ENCODE data around the gene GPD2. TPM values are rescaled to one million over a fixed set of nuclear protein-coding genes. Genes with fewer than 3 reads are reported as not detected.
A peak's percentile ranks its signal among the peaks of the same experiment; 100 is the strongest.

The GPD2 gene
- total RNA-seq (25.2 and 27.4 TPM in 2 replicates), polyA plus RNA-seq (8.1 and 11.3 TPM in 2 replicates)

DNA sequence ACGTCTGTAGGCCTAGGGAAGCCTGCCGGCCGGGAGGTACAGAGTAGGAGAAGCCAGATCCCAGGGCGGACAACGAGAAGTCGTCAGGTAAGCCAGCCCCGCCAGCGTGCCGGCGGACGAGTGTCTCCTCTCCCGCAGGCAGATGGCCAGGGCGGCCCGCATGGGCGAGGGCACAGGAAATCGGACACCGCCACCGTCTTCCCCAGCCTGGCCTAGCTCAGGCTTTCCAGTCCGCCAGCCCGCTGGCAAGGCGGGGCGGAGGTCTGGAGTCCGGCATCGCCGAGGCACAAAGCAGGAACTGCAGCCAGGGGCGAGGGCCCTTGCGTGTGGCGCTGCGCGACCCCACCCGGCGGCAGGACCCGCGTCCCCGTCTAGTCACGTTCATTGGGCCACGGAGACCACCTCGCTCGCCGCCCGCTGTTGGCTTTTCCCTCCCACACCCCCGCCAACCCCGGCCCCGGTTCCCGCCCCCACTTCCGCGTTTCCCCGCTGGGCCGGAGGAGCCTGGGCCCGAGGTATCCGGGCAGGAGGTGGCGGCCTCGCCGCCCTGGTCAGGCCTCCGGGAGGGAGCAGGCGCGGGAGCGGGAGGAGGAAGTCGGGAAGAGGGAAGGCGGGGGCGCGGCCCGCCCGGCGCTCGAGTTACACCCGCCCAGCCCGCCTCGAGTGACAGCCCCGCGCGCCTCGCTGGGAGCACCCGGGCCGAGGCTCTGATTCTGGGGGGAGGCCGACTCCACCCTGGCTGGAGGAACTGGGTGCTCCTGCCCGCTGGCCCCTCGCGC lies at the start of gene GPD2:
GPD2 (plus strand) TSS at position 662 of the 779 bp plus-strand sequence. CDS start 39,727 bp downstream, outside the sequence.
- Histone ChIP-seq H3K4me3 (peak within 1 kb of the TSS; percentile 44), H3K9me3 (ENCODE audit: low read depth) (no peaks in the 10 kb centered on the region), H3K36me3 (no peaks in the 10 kb centered on the region), H3K4me1 (ENCODE audit: low read depth) (peaks cover 6% of the 10 kb centered on the region), H3K27me3 (no peaks in the 10 kb centered on the region), H3K27ac (peak within 1 kb of the TSS; percentile 93)
- TF ChIP-seq, protein P1, sequence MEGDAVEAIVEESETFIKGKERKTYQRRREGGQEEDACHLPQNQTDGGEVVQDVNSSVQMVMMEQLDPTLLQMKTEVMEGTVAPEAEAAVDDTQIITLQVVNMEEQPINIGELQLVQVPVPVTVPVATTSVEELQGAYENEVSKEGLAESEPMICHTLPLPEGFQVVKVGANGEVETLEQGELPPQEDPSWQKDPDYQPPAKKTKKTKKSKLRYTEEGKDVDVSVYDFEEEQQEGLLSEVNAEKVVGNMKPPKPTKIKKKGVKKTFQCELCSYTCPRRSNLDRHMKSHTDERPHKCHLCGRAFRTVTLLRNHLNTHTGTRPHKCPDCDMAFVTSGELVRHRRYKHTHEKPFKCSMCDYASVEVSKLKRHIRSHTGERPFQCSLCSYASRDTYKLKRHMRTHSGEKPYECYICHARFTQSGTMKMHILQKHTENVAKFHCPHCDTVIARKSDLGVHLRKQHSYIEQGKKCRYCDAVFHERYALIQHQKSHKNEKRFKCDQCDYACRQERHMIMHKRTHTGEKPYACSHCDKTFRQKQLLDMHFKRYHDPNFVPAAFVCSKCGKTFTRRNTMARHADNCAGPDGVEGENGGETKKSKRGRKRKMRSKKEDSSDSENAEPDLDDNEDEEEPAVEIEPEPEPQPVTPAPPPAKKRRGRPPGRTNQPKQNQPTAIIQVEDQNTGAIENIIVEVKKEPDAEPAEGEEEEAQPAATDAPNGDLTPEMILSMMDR (IDR thresholded peaks at IDR 0.05; ENCODE audit: low read depth, low read length), result peak; percentile 10
- DNase-seq (ENCODE audit: low read depth in 1 of 2, low spot score in 1 of 2), result peak; percentile 93 to 94

DNA sequence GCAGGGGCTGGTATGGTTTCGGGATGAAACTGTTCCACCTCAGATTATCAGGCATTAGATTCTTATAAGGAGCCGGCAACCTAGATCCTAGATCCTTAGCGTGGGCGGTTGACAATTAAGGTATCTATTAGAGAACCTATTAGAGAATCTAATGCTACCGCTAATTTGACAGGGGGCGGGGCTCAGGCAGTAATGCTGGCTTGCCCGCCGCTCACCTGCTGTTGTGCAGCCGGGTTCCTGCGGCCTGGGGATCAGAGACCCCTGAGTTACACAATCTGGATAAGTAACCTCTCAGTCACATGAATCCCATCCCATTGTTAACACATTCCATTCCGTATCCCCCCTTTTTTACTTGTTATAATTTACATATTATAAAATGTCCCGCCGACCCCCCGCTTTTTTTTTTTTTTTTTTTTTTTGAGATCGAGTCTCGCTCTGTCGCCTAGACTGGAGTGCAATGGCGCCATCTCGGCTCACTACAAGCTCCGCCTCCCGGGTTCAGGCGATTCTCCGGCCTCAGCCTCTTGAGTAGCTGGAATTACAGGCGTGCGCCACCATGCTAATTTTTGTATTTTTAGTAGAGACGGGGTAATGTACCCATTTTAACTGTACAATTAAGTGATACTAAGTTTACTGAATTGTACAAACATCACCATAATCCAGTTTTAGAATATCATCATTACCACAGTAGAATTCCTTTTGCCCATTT lies 42.0 kb upstream of the GPD2 start:
- H3K4me3 ChIP-seq, result no peak overlapping the region
- no peaks in the 10 kb centered on the region for H3K36me3 ChIP-seq
- no peaks in the 10 kb centered on the region for H3K4me1 ChIP-seq (ENCODE audit: low read depth)
- no peak for DNase-seq (ENCODE audit: low read depth in 1 of 2, low spot score in 1 of 2)
- no peaks in the 10 kb centered on the region for H3K27me3 ChIP-seq
- H3K9me3 ChIP-seq (ENCODE audit: low read depth), result no peaks in the 10 kb centered on the region
- H3K27ac ChIP-seq, result no peak overlapping the region
- TF ChIP-seq, protein P1 (IDR thresholded peaks at IDR 0.05; ENCODE audit: low read depth, low read length), result no peak

DNA sequence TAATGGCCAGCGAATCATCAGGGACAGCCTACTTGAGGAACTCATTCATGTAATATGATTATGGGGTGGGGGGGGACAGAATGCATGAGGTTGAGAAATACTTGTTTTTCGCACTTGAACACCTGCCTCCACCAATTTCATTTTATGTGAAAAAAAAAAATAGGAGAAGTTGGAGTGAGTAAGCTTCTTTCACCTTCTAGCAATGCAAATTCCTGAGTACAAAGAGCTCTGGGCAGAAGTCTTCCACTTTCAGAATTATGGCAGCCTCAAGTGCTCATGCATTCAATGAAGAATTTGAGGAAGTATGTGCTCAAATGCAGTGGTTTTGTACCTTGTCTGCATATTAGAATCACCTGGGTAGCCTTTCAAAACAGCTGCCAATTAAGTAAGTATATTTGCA lies 40.1 kb upstream of the GPD2 start:
- no peak for DNase-seq (ENCODE audit: low read depth in 1 of 2, low spot score in 1 of 2)
- H3K27ac ChIP-seq, result no peak overlapping the region
- H3K4me1 ChIP-seq (ENCODE audit: low read depth), result no peaks in the 10 kb centered on the region
- no peaks in the 10 kb centered on the region for H3K27me3 ChIP-seq
- TF ChIP-seq, protein P1 (IDR thresholded peaks at IDR 0.05; ENCODE audit: low read depth, low read length), result no peak
- no peak overlapping the region for H3K4me3 ChIP-seq
- no peaks in the 10 kb centered on the region for H3K36me3 ChIP-seq
- H3K9me3 ChIP-seq (ENCODE audit: low read depth), result no peaks in the 10 kb centered on the region

- H3K4me1 ChIP-seq (ENCODE audit: low read depth), result no peaks in the 10 kb centered on the region
- TF ChIP-seq, protein P1 (IDR thresholded peaks at IDR 0.05; ENCODE audit: low read depth, low read length), result no peak
- H3K36me3 ChIP-seq, result no peaks in the 10 kb centered on the region
- H3K4me3 ChIP-seq, result no peak overlapping the region
- no peaks in the 10 kb centered on the region for H3K9me3 ChIP-seq (ENCODE audit: low read depth)
- no peaks in the 10 kb centered on the region for H3K27me3 ChIP-seq
- DNase-seq (ENCODE audit: low read depth in 1 of 2, low spot score in 1 of 2), result no peak
- no peak overlapping the region for H3K27ac ChIP-seq
Measured at GRCh38 chr2:156397229-156397628, 39.0 kb upstream of the GPD2 start.

DNA sequence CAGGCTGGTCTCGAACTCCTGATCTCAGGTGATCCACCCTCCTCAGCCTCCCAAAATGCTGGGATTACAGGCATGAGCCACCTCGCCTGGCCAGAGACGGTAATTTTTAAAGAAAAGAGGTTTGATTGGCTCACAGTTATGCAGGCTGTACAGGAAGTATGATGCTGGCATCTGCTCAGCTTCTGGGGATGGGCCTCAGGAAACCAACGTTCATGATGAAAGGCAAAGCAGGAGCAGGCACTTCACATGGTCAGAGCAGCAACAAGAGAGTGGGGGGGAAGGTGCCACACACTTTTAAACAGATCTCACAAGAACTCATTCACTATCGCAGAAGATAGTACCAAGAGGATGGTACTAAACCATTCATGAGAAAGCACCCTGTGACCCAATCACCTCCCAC lies 38.0 kb upstream of the GPD2 start:
- TF ChIP-seq, protein P1 (IDR thresholded peaks at IDR 0.05; ENCODE audit: low read depth, low read length), result no peak
- no peak overlapping the region for H3K4me3 ChIP-seq
- DNase-seq (ENCODE audit: low read depth in 1 of 2, low spot score in 1 of 2), result no peak
- H3K9me3 ChIP-seq (ENCODE audit: low read depth), result no peaks in the 10 kb centered on the region
- H3K4me1 ChIP-seq (ENCODE audit: low read depth), result no peaks in the 10 kb centered on the region
- no peaks in the 10 kb centered on the region for H3K36me3 ChIP-seq
- no peaks in the 10 kb centered on the region for H3K27me3 ChIP-seq
- H3K27ac ChIP-seq, result no peak overlapping the region
